Measurements from ENCODE around the gene ZMAT1.
A peak's percentile ranks its signal among the peaks of the same experiment; 100 is the strongest.
"Not testable (repeated sequence)": the region's sequence is repeated elsewhere in the genome, so short reads cannot be mapped to it uniquely, and the experiment has no call there.

Gene ZMAT1

GRCh38 chrX:101931488-101932248 is at the start of gene ZMAT1:
ZMAT1 (minus strand) TSS chrX:101932027; CDS start chrX:101932008, 19 bp downstream.
- peak; percentile 91 for DNase-seq

DNA sequence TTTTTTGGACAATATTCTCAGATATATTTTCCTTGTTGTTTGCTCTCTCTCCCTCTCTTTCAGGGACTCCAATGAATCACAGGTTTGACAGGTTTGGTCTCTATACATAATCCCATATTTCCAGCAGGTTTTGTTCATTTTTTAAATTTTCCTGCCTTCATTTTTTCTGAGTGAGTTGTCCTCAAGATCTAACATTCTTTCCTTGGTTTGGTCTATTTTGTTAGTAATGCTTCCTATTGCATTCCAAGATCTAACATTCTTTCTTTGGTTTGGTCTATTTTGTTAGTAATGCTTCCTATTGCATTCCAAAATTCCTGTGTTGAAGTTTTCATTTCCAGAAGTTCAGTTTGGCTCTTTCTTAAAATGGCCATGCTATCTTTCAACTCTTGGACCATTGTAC is 45.3 kb upstream of the ZMAT1 start:
- DNase-seq, result no peak

DNA sequence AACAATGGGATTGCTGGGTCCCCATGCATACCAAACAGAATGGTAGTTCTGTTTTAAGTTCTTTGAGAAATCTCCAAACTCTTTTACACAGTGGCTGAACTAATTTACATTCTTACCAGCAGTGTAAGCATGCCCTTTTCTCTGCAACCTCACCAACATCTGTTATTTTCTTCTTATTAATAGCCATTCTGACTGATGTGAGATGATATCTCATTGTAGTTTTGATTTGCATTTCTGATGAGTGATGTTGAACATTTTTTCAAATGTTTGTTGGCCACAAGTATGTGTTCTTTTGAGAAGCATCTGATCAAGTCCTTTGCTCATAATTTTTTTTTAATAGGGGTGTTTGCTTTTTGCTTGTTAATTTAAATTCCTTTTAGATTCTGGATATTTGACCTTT is 41.2 kb upstream of the ZMAT1 start:
- no peak for DNase-seq

DNA sequence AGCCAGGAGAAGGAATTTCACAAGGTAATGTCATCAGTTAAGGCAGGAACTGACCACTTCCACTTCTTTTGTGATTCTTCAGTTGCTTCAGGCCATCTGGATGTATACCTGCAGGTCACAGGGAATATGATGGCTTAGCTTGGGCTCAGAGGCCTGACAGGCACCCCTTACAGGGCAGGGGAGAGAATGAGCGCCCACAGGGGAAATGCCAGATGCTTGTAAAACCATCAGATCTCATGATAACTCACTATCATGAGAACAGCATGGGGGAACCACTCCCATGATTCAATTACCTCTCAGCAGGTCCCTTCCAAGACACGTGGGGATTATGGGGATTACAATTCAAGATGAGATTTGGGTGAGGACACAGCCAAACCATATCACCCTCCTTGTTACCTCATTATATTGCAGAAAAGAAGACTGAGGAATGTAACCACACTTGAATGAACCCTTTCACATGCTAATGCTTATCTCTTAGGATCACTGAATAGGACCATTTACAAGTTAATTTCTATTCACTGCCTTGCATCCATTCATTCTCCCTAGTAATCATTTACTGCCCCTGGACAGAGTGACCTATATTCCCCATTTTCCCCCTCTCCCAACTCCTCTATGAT is 33.2 kb upstream of the ZMAT1 start:
- not testable (repeated sequence) for DNase-seq

DNA sequence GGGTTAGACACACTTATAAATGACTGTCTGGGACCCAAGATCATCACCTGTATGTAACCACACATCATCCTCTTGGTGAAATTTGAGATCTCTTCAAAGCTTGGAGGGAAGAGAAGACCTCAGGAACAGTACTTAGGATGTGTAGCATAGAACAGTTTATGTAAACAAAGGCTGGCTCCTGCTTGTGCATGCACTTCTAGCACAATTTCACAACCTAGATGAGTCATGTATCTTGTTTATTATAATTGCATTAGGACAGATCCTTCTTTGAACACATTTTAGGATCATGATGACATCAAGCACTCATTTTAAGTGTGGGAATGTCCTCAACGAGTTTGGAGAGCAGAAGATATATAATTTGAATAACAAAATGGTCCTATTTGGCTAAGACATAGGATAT is 26.3 kb upstream of the ZMAT1 start:
- no peak for DNase-seq

DNA sequence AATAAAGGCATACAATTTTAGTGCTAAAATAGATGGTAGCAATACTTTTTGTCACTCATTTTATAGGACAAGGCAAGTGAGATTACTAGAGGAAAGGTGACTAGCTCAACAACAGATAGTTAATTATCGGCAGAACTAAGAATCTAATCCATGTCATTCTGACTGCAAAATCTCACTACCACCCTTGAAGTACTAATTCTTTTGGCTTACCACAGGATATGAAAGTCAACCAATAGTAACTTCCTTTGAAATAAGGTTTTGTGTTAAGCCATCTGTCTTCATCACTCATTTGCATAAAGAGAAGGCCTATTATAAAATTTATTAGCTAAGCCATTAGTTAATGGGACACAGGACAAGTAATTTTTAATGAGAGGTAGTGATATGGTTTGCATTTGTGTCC is 25.3 kb upstream of the ZMAT1 start:
- DNase-seq, result no peak

GRCh38 chrX:101956556-101956955 is 24.7 kb upstream of the ZMAT1 start:
- DNase-seq, result no peak

DNA sequence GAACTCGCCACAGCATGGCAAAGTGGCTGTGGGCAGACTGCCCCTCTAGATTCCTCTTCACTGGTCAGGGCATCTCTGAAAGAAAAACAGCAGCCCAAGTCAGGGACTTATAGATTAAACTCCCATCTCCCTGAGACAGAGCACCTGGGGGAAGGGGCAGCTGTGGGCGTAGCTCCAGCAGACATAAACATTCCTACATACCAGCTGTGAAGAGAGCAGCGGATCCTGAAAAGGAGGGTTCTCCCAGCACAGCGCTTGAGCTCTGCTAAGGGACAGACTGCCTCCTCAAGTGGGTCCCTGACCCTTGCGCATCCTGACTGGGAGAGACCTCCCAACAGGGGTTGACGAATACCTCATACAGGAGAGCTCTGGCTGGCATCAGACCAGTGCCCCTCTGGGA is 18.8 kb upstream of the ZMAT1 start:
- no peak for DNase-seq

- DNase-seq, result no peak
Measured at GRCh38 chrX:101932249-101932570, 383 bp upstream of the ZMAT1 start.

DNA sequence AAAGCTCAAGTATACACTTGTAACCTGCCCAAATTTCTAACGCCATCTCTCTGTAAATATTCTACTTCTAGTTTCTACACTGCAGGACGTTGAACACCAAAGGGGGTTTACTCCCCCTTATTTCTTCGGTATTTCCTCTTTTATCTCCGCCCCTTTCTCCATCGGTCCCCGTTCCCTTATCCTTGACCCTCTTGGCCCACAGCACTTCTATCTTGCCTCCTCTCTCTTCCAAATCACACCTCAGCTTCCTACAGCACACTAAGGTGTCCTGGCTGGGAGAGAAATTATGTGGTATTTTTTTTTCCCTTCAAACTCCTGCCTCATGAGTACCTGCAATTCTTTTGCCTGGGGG is 715 bp downstream of the ZMAT1 start:
- no peak for DNase-seq

DNA sequence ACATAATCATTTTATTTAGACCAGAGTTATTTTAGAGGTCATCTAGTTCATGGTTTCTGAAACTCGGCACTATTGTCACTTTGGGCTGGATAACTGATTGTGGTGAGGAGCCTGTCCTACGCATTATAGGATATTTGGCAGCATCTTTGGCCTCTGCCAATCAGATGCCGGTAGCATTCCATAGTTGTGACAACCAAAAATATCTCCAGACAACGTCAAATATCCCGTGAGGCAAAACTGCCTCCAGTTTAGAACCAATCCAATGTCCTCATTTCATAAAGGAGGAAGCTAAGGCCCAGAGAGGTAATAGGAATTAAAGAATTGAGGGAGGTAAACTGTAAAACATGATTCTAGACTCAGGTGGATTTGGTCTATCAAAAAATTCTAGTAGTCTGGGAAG is 6.1 kb downstream of the ZMAT1 start:
- DNase-seq, result no peak

DNA sequence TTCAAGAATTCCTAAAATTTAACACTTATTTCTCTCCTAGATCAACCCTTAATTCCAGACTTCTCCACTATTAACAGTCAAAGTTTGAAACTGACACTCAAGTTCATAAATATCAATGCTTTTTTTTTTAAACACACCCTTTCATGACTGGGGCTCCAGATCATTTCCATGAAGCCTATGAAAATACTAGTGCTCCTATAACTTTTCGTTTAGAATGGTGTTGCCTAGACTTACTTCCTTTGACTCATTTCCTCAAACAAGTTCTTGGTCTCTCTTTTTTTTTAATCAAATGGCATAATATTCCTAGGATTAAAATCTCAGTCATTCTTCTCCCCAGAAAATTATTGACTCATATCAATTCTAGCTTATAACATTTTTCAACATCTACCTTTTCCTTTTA is 13.1 kb downstream of the ZMAT1 start:
- DNase-seq, result no peak

- no peak for DNase-seq
Measured at GRCh38 chrX:101906136-101906796, 25.6 kb downstream of the ZMAT1 start.

GRCh38 chrX:101904996-101905395 is 26.8 kb downstream of the ZMAT1 start:
- DNase-seq, result no peak

All from stimulated activated CD4-positive, alpha-beta T cell treated with anti-CD3 and anti-CD28 coated beads, Interleukin-2, amount 100 ng/mL, for 24 hours (primary cell).